K562 (cell line): ENCODE results near the gene PHETA1. TPM values are rescaled to one million over a fixed set of nuclear protein-coding genes. Genes with fewer than 3 reads are reported as not detected.

Source experiments
- ARID3A ChIP-seq: IDR thresholded peaks from 2 replicates; pipeline ENCODE4 v1.6.1; 2012; ENCODE audit warnings: low read depth, low read length, improper control_type of control experiment, borderline replicate concordance
- BACH1 ChIP-seq: fragments of 200-800 bp; sonication (Bioruptor generic); IDR thresholded peaks from 2 replicates; pipeline ENCODE4 v1.6.1; 2016; ENCODE audit warnings: missing genetic modification characterization, missing compliant biosample characterization
- GMEB1 ChIP-seq: fragments of 250-450 bp; sonication (Bioruptor Pico); IDR thresholded peaks from 2 replicates; pipeline ENCODE4 v1.4.0; 2020; ENCODE audit warnings: mild to moderate bottlenecking
- HOMEZ ChIP-seq: fragments of 250-450 bp; sonication (Bioruptor Pico); IDR thresholded peaks from 2 replicates; pipeline ENCODE4 v1.4.0; 2020; ENCODE audit warnings: mild to moderate bottlenecking, moderate library complexity
- PHF20 ChIP-seq: fragments of 450-650 bp; IDR thresholded peaks from 2 replicates; pipeline ENCODE4 v1.6.1; 2018; ENCODE audit not compliant: partially characterized antibody
- TFE3 ChIP-seq: fragments of 450-650 bp; formaldehyde crosslinking; IDR thresholded peaks from 2 replicates; pipeline ENCODE4 v1.4.0; 2020; ENCODE audit warnings: mild to moderate bottlenecking, mixed read lengths
- TGIF2 ChIP-seq: sonication (generic); formaldehyde crosslinking; IDR thresholded peaks from 2 replicates; pipeline ENCODE4 v1.8.1; 2022; ENCODE audit warnings: mild to moderate bottlenecking, missing genetic modification reagents, moderate library complexity
- U2AF2 ChIP-seq: fragments of 200-400 bp; formaldehyde crosslinking; optimal IDR thresholded peaks from 2 replicates; pipeline ENCODE3; 2017; ENCODE audit warnings: low read depth, mild to moderate bottlenecking, low read length
- ZBTB5 ChIP-seq: fragments of 450-650 bp; IDR thresholded peaks from 2 replicates; pipeline ENCODE4 v1.6.1; 2017; ENCODE audit warnings: antibody characterized with exemption
- ZNF253 ChIP-seq: fragments of 250-450 bp; sonication (Bioruptor Pico); conservative IDR thresholded peaks from 2 replicates; pipeline ENCODE4 v1.6.1; 2021; ENCODE audit warnings: mild to moderate bottlenecking
- ZNF436 ChIP-seq: fragments of 250-450, 450-650 bp; sonication (Bioruptor Pico); formaldehyde crosslinking; IDR thresholded peaks from 2 replicates; pipeline ENCODE4 v1.7.0; 2020; ENCODE audit warnings: mild to moderate bottlenecking
- ZNF592 ChIP-seq: fragments of 450-650 bp; IDR thresholded peaks from 2 replicates; pipeline ENCODE4 v1.6.1; 2017; ENCODE audit warnings: antibody characterized with exemption, mild to moderate bottlenecking
- ZNF717 ChIP-seq: fragments of 250-450 bp; sonication (Bioruptor Pico); IDR thresholded peaks from 2 replicates; pipeline ENCODE4 v1.5.0; 2021
- polyA plus RNA-seq, 8 experiments: library from polyadenylated mRNA; depleted of rRNA in 4 of 8; stranded (reverse) in 5 of 8; unstranded in 3 of 8; fragments of >200 nt; fragmentation: Nextera tagmentation in 2 of 8; fragmentation: Illumina TruSeq in 1 of 8; extraction: Ambion mirVana in 2 of 8; extraction: Trizol in 1 of 8; gene quantifications; 2 replicates each; pipeline versions ENCODE4 v1.2.1 to v1.2.3, GENCODE V29; 2011 to 2014; ENCODE audit warnings: inconsistent platforms in 1 of 8, missing spikeins in 1 of 8
- total RNA-seq, 7 experiments: library from RNA; depleted of rRNA in 6 of 7; stranded (reverse); fragments of >200 nt in 6 of 7; fragmentation: Illumina TruSeq in 2 of 7; extraction: Trizol in 2 of 7; gene quantifications; 2 replicates each; pipeline versions ENCODE4 v1.2.1 to v1.2.3, GENCODE V29; 2011 to 2021; ENCODE audit warnings: low replicate concordance in 1 of 7

The PHETA1 gene
- total and polyA plus RNA-seq, 9 of the 15 experiments (the other 6 are each of a cell fraction or from before 2014, with no cell fraction given), result 0.03 to 12.4 (median 3.0) TPM

GRCh38 chr12:111405149-111405858 is 36.4 kb upstream of the PHETA1 start (continued):
- TF ChIP-seq ARID3A (no peak), ZBTB5 (no peak), ZNF436 (CRISPR knock-in tag) (no peak), ZNF592 (no peak), TGIF2 (CRISPR knock-in tag) (no peak), PHF20 (no peak), ZNF717 (CRISPR knock-in tag) (no peak), HOMEZ (CRISPR knock-in tag) (no peak), U2AF2 (no peak), TFE3 (no peak), BACH1 (tag) (no peak), ZNF253 (CRISPR knock-in tag) (no peak), GMEB1 (CRISPR knock-in tag) (no peak)
